Caco-2 (cell line): Measurements from ENCODE around the gene TSPYL2. TPM values are rescaled to one million over a fixed set of nuclear protein-coding genes. Genes with fewer than 3 reads are reported as not detected.

Experiments
- BruUV-seq: library from RNA; stranded (reverse); fragments of 400-500 nt; replicated peaks from 2 replicates; lab custom pipeline; 2021; lab: Mats Ljungman, UMichigan
- CTCF ChIA-PET: fragments of 300-600 bp; sonication (Branson Sonifier 250); formaldehyde crosslinking; loops from one replicate; lab custom pipeline; 2022; ENCODE audit warnings: antibody characterized with exemption; lab: Charles Lee
- POLR2A ChIA-PET: fragments of 300-600 bp; sonication (Branson Sonifier 250); formaldehyde crosslinking; loops from one replicate; lab custom pipeline; 2022; ENCODE audit warnings: antibody characterized with exemption; lab: Charles Lee
- DNase-seq, 2 experiments: peaks; one replicate each; pipeline versions ENCODE4 v3.0.0 to v3.0.0-alpha.2; 2020 to 2022
- H3K27me3 ChIP-seq: replicated peaks from 2 replicates; pipeline ENCODE4 v1.6.0; 2011; ENCODE audit warnings: low read length; ENCODE audit not compliant: control insufficient read depth, insufficient read depth
- H3K36me3 ChIP-seq: 2 replicates; pipeline ENCODE4 v1.5.1; 2011; ENCODE audit warnings: low read length; ENCODE audit not compliant: control insufficient read depth, insufficient read depth
- H3K4me1 ChIP-seq: fragments of 250-450 bp; sonication (Bioruptor Pico); 2 replicates; pipeline ENCODE4 v1.5.1; 2020; ENCODE audit warnings: mild to moderate bottlenecking
- H3K4me3 ChIP-seq: 2 replicates; pipeline ENCODE4 v1.5.1; 2011; ENCODE audit warnings: low read depth, mild to moderate bottlenecking, control low read depth, low read length
- H3K9me3 ChIP-seq: fragments of 250-450 bp; sonication (Bioruptor Pico); 2 replicates; pipeline ENCODE4 v1.5.1; 2020; ENCODE audit warnings: mild to moderate bottlenecking, moderate library complexity
- H3K27ac Mint-ChIP-seq: one replicate; pipeline ENCODE4 v1.8.0; 2022; ENCODE audit warnings: mixed read lengths; ENCODE audit not compliant: unreplicated experiment
- H3K27me3 Mint-ChIP-seq: one replicate; pipeline ENCODE4 v1.8.0; 2022; ENCODE audit warnings: mixed read lengths; ENCODE audit not compliant: insufficient read depth, unreplicated experiment
- H3K36me3 Mint-ChIP-seq: one replicate; pipeline ENCODE4 v1.8.0; 2022; ENCODE audit warnings: mild to moderate bottlenecking, mixed read lengths; ENCODE audit not compliant: insufficient read depth, unreplicated experiment
- H3K4me1 Mint-ChIP-seq: one replicate; pipeline ENCODE4 v1.8.0; 2022; ENCODE audit warnings: low read depth, mixed read lengths; ENCODE audit not compliant: unreplicated experiment
- H3K4me3 Mint-ChIP-seq: one replicate; pipeline ENCODE4 v1.8.0; 2022; ENCODE audit warnings: mild to moderate bottlenecking, moderate library complexity, mixed read lengths; ENCODE audit not compliant: unreplicated experiment
- H3K9me3 Mint-ChIP-seq: one replicate; pipeline ENCODE4 v1.8.0; 2022; ENCODE audit warnings: mixed read lengths; ENCODE audit not compliant: unreplicated experiment
- CTCF ChIP-seq, 2 experiments: fragments of 200-600 bp in 1 of 2; IDR thresholded peaks; 1 replicate in 1 of 2; 2 replicates in 1 of 2; pipeline versions ENCODE4 v1.5.1 to v1.8.0; 2011 to 2022; ENCODE audit warnings: antibody characterized with exemption in 1 of 2, control low read depth in 1 of 2, inconsistent platforms in 1 of 2, low read depth in 1 of 2, low read length in 1 of 2, mild to moderate bottlenecking in 1 of 2, moderate library complexity in 1 of 2; ENCODE audit not compliant: insufficient read depth in 1 of 2, severe bottlenecking in 1 of 2, unreplicated experiment in 1 of 2
- intact Hi-C: fragments of 100-400 bp; cut with micrococcal nuclease; formaldehyde crosslinking; loops from one replicate; pipeline ENCODE4 v1.10.0; 2022; ENCODE audit not compliant: unreplicated experiment
- total RNA-seq: library from RNA; stranded (reverse); gene quantifications from 2 replicates; pipeline ENCODE4 v1.2.3, GENCODE V29; 2022

Gene TSPYL2
- total RNA-seq, 1 experiment from 2014 or later = 30.9 TPM

- BruUV-seq = no TSS peak
- ChIA-PET CTCF (no interaction called here), POLR2A (no interaction called here)
- peaks cover 8% of the 10 kb centered on the region for H3K4me1 Mint-ChIP-seq
- H3K27me3 Mint-ChIP-seq = no peaks in the 10 kb centered on the region
- DNase-seq = no peak
- H3K4me3 Mint-ChIP-seq = no peak overlapping the region
- no peaks in the 10 kb centered on the region for H3K9me3 Mint-ChIP-seq
- Histone ChIP-seq H3K27me3 (no peaks in the 10 kb centered on the region), H3K36me3 (no peaks in the 10 kb centered on the region), H3K9me3 (no peaks in the 10 kb centered on the region), H3K4me3 (no peak overlapping the region), H3K4me1 (no peaks in the 10 kb centered on the region)
- H3K36me3 Mint-ChIP-seq = no peaks in the 10 kb centered on the region
- H3K27ac Mint-ChIP-seq = no peak overlapping the region
- TF ChIP-seq CTCF (IDR thresholded peaks at IDR 0.05; ENCODE audit: insufficient read depth in 1 of 2, low read depth in 1 of 2, low read length in 1 of 2, severe bottlenecking in 1 of 2, unreplicated experiment in 1 of 2) = no peak
- intact Hi-C loops = no loop called here
These were observed 7.2 kb upstream of the TSPYL2 start for GRCh38 chrX:53075011-53075410.

- TF ChIP-seq CTCF (IDR thresholded peaks at IDR 0.05; ENCODE audit: insufficient read depth in 1 of 2, low read depth in 1 of 2, low read length in 1 of 2, severe bottlenecking in 1 of 2, unreplicated experiment in 1 of 2) = no peak
- H3K27ac Mint-ChIP-seq = no peak overlapping the region
- H3K27me3 Mint-ChIP-seq = no peaks in the 10 kb centered on the region
- POLR2A ChIA-PET = no interaction called here
- no peak overlapping the region for H3K4me3 ChIP-seq
- no peak for DNase-seq
- BruUV-seq = no TSS peak
- H3K4me3 Mint-ChIP-seq = no peak overlapping the region
- CTCF ChIA-PET = no interaction called here
- intact Hi-C loops = no loop called here
- no peaks in the 10 kb centered on the region for H3K36me3 Mint-ChIP-seq
- H3K4me1 Mint-ChIP-seq = peaks cover 8% of the 10 kb centered on the region
- H3K9me3 ChIP-seq = no peaks in the 10 kb centered on the region
- H3K27me3 ChIP-seq = no peaks in the 10 kb centered on the region
- no peaks in the 10 kb centered on the region for H3K36me3 ChIP-seq
- no peaks in the 10 kb centered on the region for H3K4me1 ChIP-seq
- no peaks in the 10 kb centered on the region for H3K9me3 Mint-ChIP-seq
These were observed 5.5 kb upstream of the TSPYL2 start for GRCh38 chrX:53076671-53077070.

- H3K27ac Mint-ChIP-seq = no peak overlapping the region
- no TSS peak for BruUV-seq
- H3K27me3 Mint-ChIP-seq = no peaks in the 10 kb centered on the region
- no peaks in the 10 kb centered on the region for H3K9me3 ChIP-seq
- H3K4me3 ChIP-seq = no peak overlapping the region
- H3K36me3 Mint-ChIP-seq = peaks cover 8% of the 10 kb centered on the region
- no peak overlapping the region for H3K4me3 Mint-ChIP-seq
- DNase-seq = no peak
- H3K27me3 ChIP-seq = no peaks in the 10 kb centered on the region
- no peaks in the 10 kb centered on the region for H3K36me3 ChIP-seq
- H3K4me1 Mint-ChIP-seq = peaks cover 2% of the 10 kb centered on the region
- TF ChIP-seq CTCF (IDR thresholded peaks at IDR 0.05; ENCODE audit: insufficient read depth in 1 of 2, low read depth in 1 of 2, low read length in 1 of 2, severe bottlenecking in 1 of 2, unreplicated experiment in 1 of 2) = no peak
- H3K9me3 Mint-ChIP-seq = no peaks in the 10 kb centered on the region
- ChIA-PET CTCF (interaction anchor here (0.6 kb wide), 1 partner anchor 18 kb away, joined by 4 read pairs; no protein-coding TSS in a partner anchor), POLR2A (no interaction called here)
- no peaks in the 10 kb centered on the region for H3K4me1 ChIP-seq
- intact Hi-C loops = no loop called here
These were observed 4.7 kb upstream of the TSPYL2 start for GRCh38 chrX:53077207-53078197.
